HCEC 1CT (cell line): ENCODE results near the gene SAMD10.

Experiments used
- DNase-seq: peaks from one replicate; pipeline ENCODE4 v3.0.0-alpha.2; 2017

SAMD10 gene

GRCh38 chr20:63955281-63955826 is 24.1 kb downstream of the SAMD10 start:
- DNase-seq, result peak; percentile 36

DNA sequence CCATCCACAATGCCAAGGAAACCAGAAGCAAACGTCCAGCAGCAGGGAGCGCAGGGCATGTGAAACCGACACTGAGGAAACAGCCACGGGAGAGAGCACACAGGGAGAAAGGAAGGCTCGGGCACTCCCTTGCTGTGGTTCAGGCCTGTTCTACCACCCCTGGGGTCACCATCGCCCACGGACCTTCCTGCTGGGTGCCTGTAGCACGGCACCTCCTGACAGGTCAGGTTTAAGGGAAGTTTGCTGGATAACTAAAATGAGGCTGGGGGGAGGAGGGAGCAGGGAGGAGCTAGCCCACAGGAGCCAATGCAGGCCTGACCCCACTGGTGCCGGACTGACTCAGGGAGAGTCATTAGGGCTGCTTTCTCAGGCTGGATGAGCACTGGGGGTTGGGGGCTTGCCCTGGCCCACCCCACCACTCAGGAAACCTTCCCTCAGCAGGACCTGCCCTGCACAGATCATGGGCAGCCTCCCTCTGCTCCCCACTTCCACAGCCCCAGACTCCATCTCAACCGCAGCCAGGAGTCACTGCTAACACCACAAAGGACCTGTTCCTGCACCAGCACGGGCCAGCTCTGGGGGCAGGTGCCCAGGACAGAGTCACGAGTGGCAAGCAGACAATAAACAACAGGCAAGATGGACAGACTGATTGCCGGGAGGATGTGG is 25.5 kb downstream of the SAMD10 start:
- DNase-seq, result no peak

DNA sequence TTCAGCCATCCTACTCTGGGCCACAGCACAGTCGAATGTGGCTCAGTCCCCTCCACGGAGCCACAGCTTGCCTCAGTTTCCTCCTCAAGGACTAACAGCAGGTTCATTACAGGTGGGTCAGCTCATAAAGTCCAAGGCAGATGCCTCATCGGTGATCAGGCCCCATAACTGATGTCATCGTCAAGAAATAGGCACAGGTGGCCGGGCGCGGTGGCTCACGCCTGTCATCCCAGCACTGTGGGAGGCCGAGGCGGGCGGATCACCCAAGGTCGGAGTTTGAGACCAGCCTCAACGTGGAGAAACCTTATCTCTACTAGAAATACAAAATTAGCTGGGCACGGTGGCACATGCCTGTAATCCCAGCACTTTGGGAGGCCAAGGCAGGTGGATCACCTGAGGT is 26.7 kb downstream of the SAMD10 start:
- DNase-seq, result no peak

- DNase-seq, result no peak
These were observed 27.3 kb downstream of the SAMD10 start for GRCh38 chr20:63952210-63952535.

DNA sequence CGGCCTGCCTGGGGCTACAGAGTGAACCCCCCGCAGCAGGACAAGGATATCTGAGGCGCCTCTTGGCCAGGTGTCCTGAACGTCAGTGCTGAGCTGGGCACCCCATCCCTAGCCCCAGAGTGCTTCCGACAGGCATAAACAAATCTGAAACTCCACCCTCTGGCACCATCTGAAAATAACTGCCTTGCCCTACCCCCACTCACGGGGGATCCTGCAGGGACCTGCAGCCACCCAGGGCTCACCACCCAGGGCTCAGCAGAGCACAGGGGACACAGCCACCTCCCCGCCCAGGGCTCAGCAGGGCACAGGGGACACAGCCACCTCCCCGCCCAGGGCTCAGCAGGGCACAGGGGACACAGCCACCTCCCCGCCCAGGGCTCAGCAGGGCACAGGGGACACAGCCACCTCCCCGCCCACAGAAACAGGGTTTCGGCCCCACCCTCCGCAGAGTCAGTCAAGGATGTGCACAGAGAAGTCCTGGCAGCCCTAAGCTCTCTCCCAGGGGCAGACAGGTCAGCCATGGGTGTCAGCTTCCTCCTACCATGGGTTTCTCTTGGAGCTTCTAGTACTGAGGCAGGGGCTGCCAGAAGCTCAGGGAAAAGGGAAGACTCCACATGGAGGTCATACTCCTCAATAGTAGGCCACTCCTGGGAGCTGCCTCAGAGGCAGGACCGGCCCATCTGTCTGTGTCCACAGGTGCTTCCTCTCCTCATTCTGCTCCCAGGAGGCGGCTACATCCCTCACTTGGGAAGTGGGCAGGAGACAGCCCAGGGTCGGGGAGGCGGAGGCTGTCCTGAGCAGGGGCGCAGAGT is 27.8 kb downstream of the SAMD10 start:
- no peak for DNase-seq

DNA sequence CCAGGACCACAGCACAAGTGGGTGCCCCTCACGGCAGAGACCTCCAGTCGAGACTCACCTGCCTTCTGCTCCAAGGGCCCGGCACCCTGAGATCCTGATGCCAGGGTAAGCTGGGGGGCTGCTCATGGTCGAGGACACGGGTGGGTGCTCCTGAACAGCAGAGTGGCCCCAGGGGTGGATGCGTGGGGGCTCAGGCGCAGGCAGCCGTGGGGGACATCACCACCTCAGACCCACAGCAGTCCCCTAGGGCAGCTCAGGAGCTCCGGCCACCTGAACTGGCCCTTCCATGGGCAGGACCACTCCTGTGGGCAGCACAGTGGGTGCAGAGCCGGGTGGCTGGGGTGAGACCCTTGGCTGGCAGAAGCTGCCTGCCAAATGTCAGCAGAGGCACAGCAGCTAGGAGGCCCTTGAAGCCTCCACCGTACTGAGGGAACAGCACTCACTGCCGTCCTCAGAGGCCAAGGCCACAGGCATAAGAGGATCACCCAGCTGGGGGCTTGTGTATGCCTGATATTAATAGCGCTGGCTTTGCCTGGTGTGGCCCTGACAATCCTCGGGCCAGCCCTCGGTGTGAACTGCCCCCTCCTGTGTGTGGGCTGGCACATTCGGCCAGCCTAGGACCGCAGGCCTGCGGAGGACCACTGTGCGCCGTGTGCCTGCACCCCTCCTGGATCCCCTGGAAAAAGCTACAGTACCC is 28.6 kb downstream of the SAMD10 start:
- DNase-seq, result no peak

DNA sequence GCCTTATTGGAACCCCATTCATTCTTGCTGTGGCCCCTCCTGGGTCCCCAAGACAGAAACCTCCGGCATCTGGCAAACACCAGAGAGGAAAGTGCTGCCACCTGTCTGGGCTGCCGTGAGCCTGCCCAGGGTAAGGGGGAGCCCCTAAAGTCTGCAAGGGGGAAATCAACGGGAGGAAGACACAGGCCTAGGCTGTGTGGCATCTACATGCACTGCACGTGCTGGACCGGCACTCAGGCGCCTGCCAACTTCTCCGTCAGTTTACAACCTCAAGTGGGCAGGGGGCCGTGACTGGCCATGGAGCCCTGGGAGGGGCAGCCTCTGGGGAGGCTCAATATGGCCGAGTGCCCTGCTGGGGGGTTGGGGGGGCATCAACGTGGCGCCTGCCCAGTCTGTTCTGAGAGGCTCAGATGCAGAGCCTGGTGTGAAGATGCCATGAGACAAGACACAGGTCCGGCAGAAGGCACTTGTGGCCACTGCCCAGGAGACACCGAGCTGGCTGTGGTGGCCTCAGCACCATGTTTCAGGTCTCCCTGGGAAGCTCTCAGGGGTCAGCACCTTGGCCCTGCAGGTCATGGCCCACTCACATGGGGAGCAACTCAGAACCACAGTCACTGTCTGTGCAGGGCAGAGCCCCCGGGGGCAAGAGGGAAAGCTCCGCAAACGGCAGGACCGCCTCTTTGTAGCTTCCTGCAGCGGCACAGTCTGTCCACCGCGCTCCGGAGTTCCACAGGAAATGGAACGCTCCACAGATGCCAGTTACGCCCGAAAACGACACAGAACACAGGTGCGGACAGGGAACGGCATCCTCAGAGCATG is 31.6 kb downstream of the SAMD10 start:
- DNase-seq, result no peak

- no peak for DNase-seq
These were observed 32.3 kb downstream of the SAMD10 start for GRCh38 chr20:63946986-63947637.

GRCh38 chr20:63945921-63946920 is 33.2 kb downstream of the SAMD10 start:
- DNase-seq, result no peak

- no peak for DNase-seq
These were observed 34.3 kb downstream of the SAMD10 start for GRCh38 chr20:63945031-63945658.

DNA sequence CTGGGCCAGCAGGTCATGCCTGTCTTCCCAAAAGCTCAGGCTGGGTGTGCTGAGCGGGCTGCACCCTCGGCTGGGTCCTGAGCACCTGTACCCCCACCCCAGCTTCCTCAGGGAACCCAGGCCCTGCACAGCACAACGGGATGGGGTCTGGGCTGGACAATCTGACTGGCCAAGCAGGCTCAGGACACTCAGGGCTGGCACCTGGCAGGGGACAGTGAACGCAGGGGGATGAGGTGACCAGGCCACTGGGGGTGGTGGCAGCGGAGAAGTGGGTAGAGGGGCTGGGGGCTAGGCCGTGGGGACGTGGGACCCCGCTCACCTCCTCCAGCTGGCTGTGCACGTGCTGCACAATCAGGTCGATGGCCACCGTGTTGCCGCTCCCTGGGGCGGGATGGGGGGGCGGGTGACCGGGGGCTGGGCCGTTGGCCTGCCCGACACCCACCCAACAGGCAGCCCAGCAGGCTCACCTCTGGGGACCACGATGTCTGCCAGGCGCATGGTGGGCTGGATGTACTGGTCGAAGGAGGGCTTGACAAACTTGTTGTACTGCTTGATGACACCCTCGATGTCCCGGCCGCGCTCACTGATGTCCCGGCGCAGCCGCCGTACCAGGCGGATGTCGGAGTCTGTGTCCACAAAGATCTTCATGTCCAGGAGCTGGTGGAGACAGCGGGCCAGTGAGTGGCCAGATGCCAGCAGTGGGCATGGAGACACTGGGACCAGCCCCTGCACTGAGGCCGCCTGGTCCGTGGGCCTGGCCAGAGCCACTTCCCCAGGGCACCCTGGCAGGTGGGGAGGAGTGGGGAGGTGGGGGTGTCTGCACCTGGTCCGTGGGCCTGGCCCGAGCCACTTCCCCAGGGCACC is 35.1 kb downstream of the SAMD10 start:
- DNase-seq, result no peak

- DNase-seq, result no peak
These were observed 35.7 kb downstream of the SAMD10 start for GRCh38 chr20:63943808-63944077.

DNA sequence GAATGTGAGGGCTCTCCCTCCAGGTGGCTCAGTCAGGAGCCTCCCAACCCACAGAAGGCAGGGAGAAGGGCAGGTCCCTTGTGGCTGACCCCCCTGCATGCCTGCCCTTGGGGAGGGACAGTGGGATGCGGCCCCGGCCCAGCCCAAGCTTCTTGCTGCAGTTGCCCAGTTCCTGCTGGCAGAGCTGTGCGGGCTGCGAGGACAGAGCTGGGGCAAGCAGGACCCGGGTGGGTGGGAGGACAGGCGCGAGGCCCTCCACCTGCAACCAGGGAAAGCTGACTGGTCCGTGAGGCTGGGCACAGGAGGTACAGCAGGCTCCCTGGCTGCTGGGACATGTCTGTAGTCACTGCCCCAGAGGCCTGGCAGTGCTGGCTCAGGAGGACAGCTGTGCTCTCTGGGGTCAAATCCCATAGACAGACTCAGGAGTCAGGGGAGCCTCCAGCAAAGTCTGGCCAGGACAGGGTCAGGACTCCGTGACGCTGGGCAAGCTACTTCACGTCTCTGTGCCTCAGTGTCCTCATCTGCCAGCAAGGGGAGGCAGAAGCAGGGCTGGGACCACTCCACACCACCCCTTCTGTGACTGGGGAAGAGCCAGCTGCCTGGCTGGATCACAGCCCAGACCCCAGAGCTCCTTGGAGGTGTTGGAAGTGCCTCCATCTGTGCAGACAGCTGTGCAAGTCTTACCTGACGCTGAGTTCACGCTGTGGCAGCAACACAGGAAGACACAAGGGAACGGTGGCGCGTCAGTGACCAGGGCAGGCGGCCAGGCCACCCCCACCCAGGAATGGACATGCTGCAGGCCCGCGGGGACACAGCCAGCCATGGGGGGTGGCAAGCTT is 36.3 kb downstream of the SAMD10 start:
- no peak for DNase-seq

GRCh38 chr20:63942250-63942951 is 37.0 kb downstream of the SAMD10 start:
- DNase-seq, result no peak

GRCh38 chr20:63941282-63942081 is 38.0 kb downstream of the SAMD10 start:
- DNase-seq, result no peak

- DNase-seq, result no peak
These were observed 38.8 kb downstream of the SAMD10 start for GRCh38 chr20:63940472-63941266.
